Measurements from ENCODE around the gene OR7A10. TPM values are rescaled to one million over a fixed set of nuclear protein-coding genes. Genes with fewer than 3 reads are reported as not detected.

Gene OR7A10
- total and polyA plus RNA-seq, 8 donors = not detected

DNA sequence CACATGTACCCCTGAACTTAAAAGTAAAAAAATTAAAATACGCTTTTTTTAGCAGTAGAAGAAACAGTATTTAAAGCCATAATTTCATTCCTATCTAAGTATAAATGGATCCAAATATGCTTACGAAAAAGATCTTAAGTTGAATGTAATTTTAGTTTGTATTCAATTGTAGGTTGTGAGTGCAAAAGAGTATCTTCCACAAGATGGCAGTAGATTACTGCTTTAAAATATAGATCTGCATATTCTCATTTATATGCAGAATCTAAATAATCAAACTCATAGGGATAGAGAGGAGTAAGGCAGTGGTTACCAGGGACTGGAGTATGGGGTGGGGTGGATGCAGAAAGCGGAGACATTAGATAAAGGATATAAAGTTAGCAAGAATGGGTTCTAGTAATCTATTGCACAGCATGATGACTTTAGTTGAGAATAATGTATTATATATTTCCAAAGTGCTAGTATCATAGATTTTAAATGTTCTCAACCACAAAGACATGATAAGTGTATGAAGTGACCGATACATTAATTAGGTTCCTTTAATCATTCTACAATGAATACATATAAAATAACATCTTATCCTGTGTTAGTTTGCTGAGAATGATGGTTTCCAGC is 23.0 kb upstream of the OR7A10 start:
- WGBS, 5 donors = 75 to 87% (median 83%) methylated on average over 4 of the region's 4 CpGs
- H3K27ac ChIP-seq = no peak overlapping the region
- H3K4me3 ChIP-seq = no peak overlapping the region
- H3K36me3 ChIP-seq = no peaks in the 10 kb centered on the region
- H3K9me3 ChIP-seq = peaks cover 0 to 6% (median 0%) of the 10 kb centered on the region in 4 donors
- peaks cover 0 to 28% (median 3%) of the 10 kb centered on the region in 3 donors for H3K27me3 ChIP-seq
- TF ChIP-seq POLR2A (IDR thresholded peaks at IDR 0.05) (no peak), EP300 (IDR thresholded peaks at IDR 0.05) (no peak), POLR2AphosphoS5 (IDR thresholded peaks at IDR 0.05) (no peak)
- TF ChIP-seq, protein P1, sequence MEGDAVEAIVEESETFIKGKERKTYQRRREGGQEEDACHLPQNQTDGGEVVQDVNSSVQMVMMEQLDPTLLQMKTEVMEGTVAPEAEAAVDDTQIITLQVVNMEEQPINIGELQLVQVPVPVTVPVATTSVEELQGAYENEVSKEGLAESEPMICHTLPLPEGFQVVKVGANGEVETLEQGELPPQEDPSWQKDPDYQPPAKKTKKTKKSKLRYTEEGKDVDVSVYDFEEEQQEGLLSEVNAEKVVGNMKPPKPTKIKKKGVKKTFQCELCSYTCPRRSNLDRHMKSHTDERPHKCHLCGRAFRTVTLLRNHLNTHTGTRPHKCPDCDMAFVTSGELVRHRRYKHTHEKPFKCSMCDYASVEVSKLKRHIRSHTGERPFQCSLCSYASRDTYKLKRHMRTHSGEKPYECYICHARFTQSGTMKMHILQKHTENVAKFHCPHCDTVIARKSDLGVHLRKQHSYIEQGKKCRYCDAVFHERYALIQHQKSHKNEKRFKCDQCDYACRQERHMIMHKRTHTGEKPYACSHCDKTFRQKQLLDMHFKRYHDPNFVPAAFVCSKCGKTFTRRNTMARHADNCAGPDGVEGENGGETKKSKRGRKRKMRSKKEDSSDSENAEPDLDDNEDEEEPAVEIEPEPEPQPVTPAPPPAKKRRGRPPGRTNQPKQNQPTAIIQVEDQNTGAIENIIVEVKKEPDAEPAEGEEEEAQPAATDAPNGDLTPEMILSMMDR (IDR thresholded peaks at IDR 0.05) = no peak
- DNase-seq = peak in 1 of 2 donors; percentile 6
- H3K4me1 ChIP-seq = no peaks in the 10 kb centered on the region
- intact Hi-C loops (cut with DNase I; ENCODE audit: low total_unique reads) = no loop called here

DNA sequence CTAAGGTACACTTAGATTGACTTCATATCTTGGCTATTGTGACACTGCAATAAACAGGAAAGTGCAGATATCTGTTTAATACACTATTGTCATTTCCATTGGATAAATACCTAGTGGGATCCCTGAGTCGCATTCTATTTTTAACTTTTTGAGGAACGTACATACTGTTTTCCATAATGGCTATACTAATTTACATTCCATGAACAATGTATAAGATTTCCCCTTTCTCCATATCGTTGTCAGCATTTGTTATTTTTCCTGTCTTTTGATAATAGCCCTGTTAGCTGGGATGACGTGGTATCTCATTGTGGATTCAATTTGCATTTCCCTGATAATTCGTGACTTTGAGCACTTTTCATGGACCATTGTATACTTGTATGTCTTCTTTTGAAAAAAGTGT is 19.8 kb upstream of the OR7A10 start:
- H3K36me3 ChIP-seq = no peaks in the 10 kb centered on the region
- H3K9me3 ChIP-seq = peaks cover 0 to 6% (median 0%) of the 10 kb centered on the region in 4 donors
- intact Hi-C loops (cut with DNase I; ENCODE audit: low total_unique reads) = no loop called here
- H3K27me3 ChIP-seq = peaks cover 0 to 30% (median 3%) of the 10 kb centered on the region in 3 donors
- TF ChIP-seq POLR2A (IDR thresholded peaks at IDR 0.05) (no peak), EP300 (IDR thresholded peaks at IDR 0.05) (no peak), POLR2AphosphoS5 (IDR thresholded peaks at IDR 0.05) (no peak)
- TF ChIP-seq, protein P1 (IDR thresholded peaks at IDR 0.05) = no peak
- H3K4me1 ChIP-seq = no peaks in the 10 kb centered on the region
- no peak for DNase-seq
- no peak overlapping the region for H3K27ac ChIP-seq
- no peak overlapping the region for H3K4me3 ChIP-seq
- WGBS, 5 donors = 70 to 80% (median 76%) methylated on average over 5 of the region's 5 CpGs

DNA sequence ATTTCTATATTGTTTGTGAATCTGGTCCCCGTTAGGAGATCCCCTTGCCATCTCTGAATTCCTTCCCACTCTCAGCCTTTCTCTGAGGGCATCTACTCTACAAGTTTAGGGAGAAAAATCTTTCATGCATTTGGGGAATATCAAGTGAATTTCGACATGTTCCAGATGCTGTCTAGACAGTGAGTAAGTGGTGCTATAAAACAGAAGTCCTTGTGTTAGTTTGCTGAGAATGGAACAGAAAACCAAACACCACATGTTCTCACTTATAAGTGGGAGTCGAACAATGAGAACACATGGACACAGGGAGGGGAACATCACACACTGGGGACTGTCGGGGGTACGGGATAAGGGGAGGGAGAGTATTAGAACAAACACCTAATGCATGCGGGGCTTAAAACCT is 5.1 kb downstream of the OR7A10 start:
- Histone ChIP-seq H3K27me3 (peaks cover 0 to 21% (median 4%) of the 10 kb centered on the region in 3 donors), H3K4me1 (no peaks in the 10 kb centered on the region), H3K36me3 (no peaks in the 10 kb centered on the region), H3K4me3 (no peak overlapping the region), H3K9me3 (peaks cover 0 to 8% (median 1%) of the 10 kb centered on the region in 4 donors), H3K27ac (no peak overlapping the region)
- WGBS, 5 donors = 57 to 76% (median 72%) methylated on average over 6 of the region's 6 CpGs
- TF ChIP-seq, protein P1 (IDR thresholded peaks at IDR 0.05) = no peak
- TF ChIP-seq POLR2A (IDR thresholded peaks at IDR 0.05) (no peak), EP300 (IDR thresholded peaks at IDR 0.05) (no peak), POLR2AphosphoS5 (IDR thresholded peaks at IDR 0.05) (no peak)
- peak in 1 of 2 donors; percentile 4 for DNase-seq
- intact Hi-C loops (cut with DNase I; ENCODE audit: low total_unique reads) = no loop called here

DNA sequence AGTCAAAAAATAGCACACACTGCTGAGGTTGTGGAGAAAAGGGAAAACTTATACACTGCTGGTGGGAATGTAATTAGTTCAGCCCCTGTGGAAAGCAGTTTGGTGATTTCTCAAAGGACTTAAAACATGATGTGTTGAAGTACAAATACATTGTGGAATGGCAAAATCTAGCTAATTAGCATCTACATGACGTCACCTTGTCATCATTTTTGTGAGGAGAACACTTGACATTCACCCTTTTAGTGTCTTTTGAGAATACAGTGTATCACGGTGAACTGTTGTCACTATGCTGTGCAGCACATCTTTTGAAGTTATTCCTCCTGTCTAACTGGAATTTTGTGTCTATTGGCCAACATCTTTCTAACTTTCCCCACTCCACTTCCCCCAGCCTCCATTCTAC is 5.6 kb downstream of the OR7A10 start:
- Histone ChIP-seq H3K36me3 (no peaks in the 10 kb centered on the region), H3K27me3 (peaks cover 0 to 21% (median 4%) of the 10 kb centered on the region in 3 donors), H3K4me1 (no peaks in the 10 kb centered on the region), H3K27ac (no peak overlapping the region), H3K9me3 (peaks cover 0 to 8% (median 1%) of the 10 kb centered on the region in 4 donors), H3K4me3 (no peak overlapping the region)
- DNase-seq = no peak
- no peak for TF ChIP-seq POLR2AphosphoS5 (IDR thresholded peaks at IDR 0.05)
- TF ChIP-seq POLR2A (IDR thresholded peaks at IDR 0.05) = no peak
- TF ChIP-seq EP300 (IDR thresholded peaks at IDR 0.05) = no peak
- TF ChIP-seq, protein P1 (IDR thresholded peaks at IDR 0.05) = no peak
- WGBS, 5 donors = 45 to 61% (median 55%) methylated on average over 2 of the region's 2 CpGs
- intact Hi-C loops (cut with DNase I; ENCODE audit: low total_unique reads) = no loop called here

All from stomach (tissue), 9 donors.